H9 (cell line): Measurements from ENCODE around the gene SERPINB10. TPM values are rescaled to one million over a fixed set of nuclear protein-coding genes. Genes with fewer than 3 reads are reported as not detected.

Experiments
- DNase-seq: peaks from one replicate; pipeline ENCODE4 v3.0.0-alpha.2; 2017
- H2AFZ ChIP-seq: one replicate; pipeline ENCODE4 v1.6.1; 2013; ENCODE audit warnings: mild to moderate bottlenecking, low read length, control low read depth, moderate library complexity
- H2AK5ac ChIP-seq: 2 replicates; pipeline ENCODE4 v1.6.1; 2013; ENCODE audit warnings: low read length, control low read depth, mixed read lengths; ENCODE audit not compliant: insufficient read length
- H2BK120ac ChIP-seq: one replicate; pipeline ENCODE4 v1.6.1; 2013; ENCODE audit warnings: low read depth, mild to moderate bottlenecking, low read length, control low read depth, inconsistent platforms; ENCODE audit not compliant: poor library complexity, severe bottlenecking
- H2BK12ac ChIP-seq: 2 replicates; pipeline ENCODE4 v1.6.1; 2013; ENCODE audit warnings: low read length, control low read depth, mixed read lengths, low read depth; ENCODE audit not compliant: insufficient read length
- H2BK15ac ChIP-seq: 2 replicates; pipeline ENCODE4 v1.6.1; 2013; ENCODE audit warnings: low read depth, low read length, control low read depth
- H2BK20ac ChIP-seq: one replicate; pipeline ENCODE4 v1.6.1; 2013; ENCODE audit warnings: low read depth, mild to moderate bottlenecking, low read length, control low read depth, inconsistent platforms; ENCODE audit not compliant: poor library complexity, severe bottlenecking
- H2BK5ac ChIP-seq: 2 replicates; pipeline ENCODE4 v1.6.1; 2013; ENCODE audit warnings: low read length, control low read depth, mixed read lengths; ENCODE audit not compliant: insufficient read length
- H3K14ac ChIP-seq: 2 replicates; pipeline ENCODE4 v1.6.1; 2013; ENCODE audit warnings: low read length, control low read depth; ENCODE audit not compliant: insufficient read depth
- H3K18ac ChIP-seq: 2 replicates; pipeline ENCODE4 v1.6.1; 2013; ENCODE audit warnings: low read depth, mild to moderate bottlenecking, mixed read lengths, low read length, control low read depth; ENCODE audit not compliant: insufficient read length
- H3K23ac ChIP-seq: 2 replicates; pipeline ENCODE4 v1.6.1; 2013; ENCODE audit warnings: low read length, control low read depth, mixed read lengths, low read depth; ENCODE audit not compliant: insufficient read length
- H3K23me2 ChIP-seq: 2 replicates; pipeline ENCODE4 v1.6.1; 2013; ENCODE audit warnings: low read depth, mild to moderate bottlenecking, mixed read lengths, low read length, control low read depth; ENCODE audit not compliant: insufficient read length, poor library complexity, severe bottlenecking
- H3K27ac ChIP-seq: 2 replicates; pipeline ENCODE4 v1.5.1; 2013; ENCODE audit warnings: low read length, control low read depth, mixed read lengths, low read depth; ENCODE audit not compliant: insufficient read length
- H3K27me3 ChIP-seq: 2 replicates; pipeline ENCODE4 v1.6.1; 2013; ENCODE audit warnings: low read length, control low read depth, inconsistent platforms; ENCODE audit not compliant: insufficient read depth
- H3K4ac ChIP-seq: 2 replicates; pipeline ENCODE4 v1.6.1; 2013; ENCODE audit warnings: low read depth, mild to moderate bottlenecking, control low read depth, inconsistent platforms, low read length, moderate library complexity
- H3K4me1 ChIP-seq: 2 replicates; pipeline ENCODE4 v1.6.1; 2013; ENCODE audit warnings: low read length, control low read depth, inconsistent platforms; ENCODE audit not compliant: insufficient read depth
- H3K4me2 ChIP-seq: 2 replicates; pipeline ENCODE4 v1.6.1; 2013; ENCODE audit warnings: low read length, control low read depth, mixed read lengths; ENCODE audit not compliant: insufficient read length, insufficient read depth
- H3K56ac ChIP-seq: 2 replicates; pipeline ENCODE4 v1.6.1; 2013; ENCODE audit warnings: low read depth, mild to moderate bottlenecking, mixed read lengths, low read length, control low read depth; ENCODE audit not compliant: insufficient read length
- H3K79me1 ChIP-seq: 2 replicates; pipeline ENCODE4 v1.6.1; 2013; ENCODE audit warnings: low read depth, mild to moderate bottlenecking, moderate library complexity, low read length, control low read depth, inconsistent platforms; ENCODE audit not compliant: insufficient read depth, poor library complexity, severe bottlenecking
- H3K79me2 ChIP-seq: 2 replicates; pipeline ENCODE4 v1.6.1; 2013; ENCODE audit warnings: low read length, control low read depth, inconsistent platforms; ENCODE audit not compliant: insufficient read depth
- H3K9ac ChIP-seq: 2 replicates; pipeline ENCODE4 v1.6.1; 2013; ENCODE audit warnings: low read length, control low read depth, mixed read lengths; ENCODE audit not compliant: insufficient read length; ENCODE audit errors: extremely low read depth
- H3K9me3 ChIP-seq: one replicate; pipeline ENCODE4 v1.6.1; 2013; ENCODE audit warnings: low read depth, low read length, inconsistent platforms; ENCODE audit not compliant: control insufficient read depth
- H3T11ph ChIP-seq: one replicate; pipeline ENCODE4 v1.6.1; 2013; ENCODE audit warnings: mild to moderate bottlenecking, low read length, control low read depth, inconsistent platforms
- H4K20me1 ChIP-seq: one replicate; pipeline ENCODE4 v1.6.1; 2013; ENCODE audit not compliant: control insufficient read depth, insufficient read length, insufficient read depth
- H4K5ac ChIP-seq: 2 replicates; pipeline ENCODE4 v1.6.1; 2013; ENCODE audit warnings: low read depth, mild to moderate bottlenecking, mixed read lengths, low read length, control low read depth; ENCODE audit not compliant: insufficient read length
- H4K8ac ChIP-seq: replicated peaks from 2 replicates; pipeline ENCODE4 v1.6.1; 2013; ENCODE audit warnings: low read length, control low read depth, mixed read lengths, low read depth; ENCODE audit not compliant: insufficient read length
- H4K91ac ChIP-seq: 2 replicates; pipeline ENCODE4 v1.6.1; 2013; ENCODE audit warnings: low read depth, mild to moderate bottlenecking, moderate library complexity, mixed read lengths, low read length, control low read depth; ENCODE audit not compliant: insufficient read length
- H3K27ac Mint-ChIP-seq, 3 experiments: 2 replicates in 2 of 3; 3 replicates in 1 of 3; pipeline ENCODE4 v1.8.0; 2020 to 2021; ENCODE audit warnings: mixed read lengths in 3 of 3, mild to moderate bottlenecking in 1 of 3, moderate library complexity in 1 of 3
- H3K27me3 Mint-ChIP-seq: 2 replicates; pipeline ENCODE4 v1.8.0; 2021; ENCODE audit warnings: low read depth, mild to moderate bottlenecking, moderate library complexity, mixed read lengths
- H3K36me3 Mint-ChIP-seq, 3 experiments: 2 replicates in 2 of 3; 3 replicates in 1 of 3; pipeline ENCODE4 v1.8.0; 2020 to 2021; ENCODE audit warnings: low read depth in 3 of 3, mixed read lengths in 3 of 3; ENCODE audit not compliant: insufficient read depth in 1 of 3
- H3K4me1 Mint-ChIP-seq, 2 experiments: 2 replicates each; pipeline ENCODE4 v1.8.0; 2020; ENCODE audit warnings: mixed read lengths in 2 of 2
- H3K4me3 Mint-ChIP-seq, 2 experiments: 2 replicates in 1 of 2; 3 replicates in 1 of 2; pipeline ENCODE4 v1.8.0; 2020 to 2021; ENCODE audit warnings: mild to moderate bottlenecking in 2 of 2, mixed read lengths in 2 of 2, moderate library complexity in 1 of 2
- H3K9me3 Mint-ChIP-seq, 2 experiments: 2 replicates in 1 of 2; 3 replicates in 1 of 2; pipeline ENCODE4 v1.8.0; 2020; ENCODE audit warnings: mild to moderate bottlenecking in 2 of 2, mixed read lengths in 2 of 2, moderate library complexity in 1 of 2
- CTCF ChIP-seq: fragments of 200-600 bp; sonication (generic); conservative IDR thresholded peaks from 3 replicates; pipeline ENCODE4 v1.8.0; 2021; ENCODE audit warnings: antibody characterized with exemption, mild to moderate bottlenecking
- WGBS: extraction: QIAGEN DNeasy Blood & Tissue Kit; methylation state at CpG from one replicate; pipeline ENCODE4 v1.1.7; 2013; ENCODE audit warnings: missing lambda C conversion rate, low lambda C conversion rate, mixed read lengths; ENCODE audit not compliant: insufficient read length; ENCODE audit errors: extremely low coverage; 5-methylcytosine and 5-hydroxymethylcytosine counted together
- total RNA-seq: library from RNA; stranded (reverse); gene quantifications from 2 replicates; pipeline ENCODE4 v1.2.1, GENCODE V29; 2021

The SERPINB10 gene
- total RNA-seq, 1 experiment from 2014 or later, result not detected

- H3K27me3 Mint-ChIP-seq, result peaks cover 1% of the 10 kb centered on the region; the same call in 1 of the 2 replicates
- H4K8ac ChIP-seq, result no peak overlapping the region
- peaks cover 7 to 11% of the 10 kb centered on the region in 2 experiments for H3K4me1 Mint-ChIP-seq
- H2AFZ ChIP-seq, result no peak overlapping the region
- no peaks in the 10 kb centered on the region for H3K79me2 ChIP-seq
- H3K27ac Mint-ChIP-seq, result no peak overlapping the region
- H2BK15ac ChIP-seq, result no peak overlapping the region
- no peak overlapping the region for H4K91ac ChIP-seq
- H4K20me1 ChIP-seq, result no peaks in the 10 kb centered on the region
- no peak overlapping the region for H3K4me3 Mint-ChIP-seq
- H3K4me1 ChIP-seq, result no peaks in the 10 kb centered on the region
- H3T11ph ChIP-seq, result no peak overlapping the region
- TF ChIP-seq CTCF, result no peak
- H3K4ac ChIP-seq, result no peak overlapping the region
- no peak overlapping the region for H3K27ac ChIP-seq
- no CpG with 5 or more reads among the region's 1 CpG for WGBS
- H3K9me3 Mint-ChIP-seq, result peaks cover 0 to 13% of the 10 kb centered on the region in 2 experiments; a peak in 4 of 5 replicates
- no peak for DNase-seq
- H2BK120ac ChIP-seq, result no peak overlapping the region
- H3K79me1 ChIP-seq, result no peaks in the 10 kb centered on the region
- H2AK5ac ChIP-seq, result no peak overlapping the region
- no peak overlapping the region for H4K5ac ChIP-seq
- H3K27me3 ChIP-seq, result no peaks in the 10 kb centered on the region
- no peak overlapping the region for H2BK5ac ChIP-seq
- no peaks in the 10 kb centered on the region for H3K23me2 ChIP-seq
- H2BK12ac ChIP-seq, result no peak overlapping the region
- no peak overlapping the region for H3K56ac ChIP-seq
- no peak overlapping the region for H3K23ac ChIP-seq
- H3K4me2 ChIP-seq, result no peak overlapping the region
- no peak overlapping the region for H2BK20ac ChIP-seq
- no peaks in the 10 kb centered on the region for H3K9me3 ChIP-seq
- peaks cover 0 to 8% (median 0%) of the 10 kb centered on the region in 3 experiments; a peak in 4 of 7 replicates for H3K36me3 Mint-ChIP-seq
- no peak overlapping the region for H3K9ac ChIP-seq
- H3K14ac ChIP-seq, result no peak overlapping the region
- H3K18ac ChIP-seq, result no peak overlapping the region
Observed at GRCh38 chr18:63903851-63904570, 3.7 kb upstream of the SERPINB10 start.
